NCI-H2227 (cell line): Measurements from ENCODE around the gene ARHGAP32.

Experiments used
- DNase-seq: peaks from one replicate; lab custom pipeline; 2025; ENCODE audit not compliant: unreplicated experiment; lab: John Stamatoyannopoulos, UW

ARHGAP32 gene

GRCh38 chr11:129192150-129192549 is at the start of gene ARHGAP32:
Gene ARHGAP32, minus strand, starts transcription at chr11:129192325. Its CDS starts 127 bp downstream, at chr11:129192198.
- no peak for DNase-seq

GRCh38 chr11:129239207-129239606 is 47.1 kb upstream of the ARHGAP32 start:
- DNase-seq = no peak

- no peak for DNase-seq
These were observed 45.9 kb upstream of the ARHGAP32 start for GRCh38 chr11:129237880-129238638.

GRCh38 chr11:129237456-129237855 is 45.3 kb upstream of the ARHGAP32 start:
- DNase-seq = no peak

- DNase-seq = no peak
These were observed 44.7 kb upstream of the ARHGAP32 start for GRCh38 chr11:129236850-129237249.

GRCh38 chr11:129234978-129235377 is 42.9 kb upstream of the ARHGAP32 start:
- no peak for DNase-seq

- no peak for DNase-seq
These were observed 37.9 kb upstream of the ARHGAP32 start for GRCh38 chr11:129230006-129230405.

- DNase-seq = no peak
These were observed 34.2 kb upstream of the ARHGAP32 start for GRCh38 chr11:129226207-129226798.

- no peak for DNase-seq
These were observed 33.1 kb upstream of the ARHGAP32 start for GRCh38 chr11:129225190-129225589.

GRCh38 chr11:129224538-129224937 is 32.4 kb upstream of the ARHGAP32 start:
- DNase-seq = no peak

GRCh38 chr11:129223701-129224149 is 31.6 kb upstream of the ARHGAP32 start:
- no peak for DNase-seq

GRCh38 chr11:129223260-129223659 is 31.1 kb upstream of the ARHGAP32 start:
- DNase-seq = no peak

GRCh38 chr11:129222158-129222557 is 30.0 kb upstream of the ARHGAP32 start:
- DNase-seq = no peak

- no peak for DNase-seq
These were observed 23.6 kb upstream of the ARHGAP32 start for GRCh38 chr11:129215506-129216245.

- DNase-seq = no peak
These were observed 22.7 kb upstream of the ARHGAP32 start for GRCh38 chr11:129214710-129215295.

- DNase-seq = no peak
These were observed 21.1 kb upstream of the ARHGAP32 start for GRCh38 chr11:129213261-129213660.

- no peak for DNase-seq
These were observed 19.3 kb upstream of the ARHGAP32 start for GRCh38 chr11:129211397-129211796.

- DNase-seq = no peak
These were observed 18.7 kb upstream of the ARHGAP32 start for GRCh38 chr11:129210831-129211181.

GRCh38 chr11:129209891-129210830 is 18.0 kb upstream of the ARHGAP32 start:
- no peak for DNase-seq

GRCh38 chr11:129208863-129209262 is 16.7 kb upstream of the ARHGAP32 start:
- no peak for DNase-seq
